SU-DHL-6 (cell line): ENCODE results near the gene MYO6.

Source experiments
- CTCF ChIP-seq: fragments of 200-600 bp; sonication (generic); IDR thresholded peaks from one replicate; pipeline ENCODE4 v1.5.1; 2017; ENCODE audit warnings: antibody characterized with exemption, mild to moderate bottlenecking, low read length, moderate library complexity; ENCODE audit not compliant: insufficient read depth, poor library complexity, severe bottlenecking
- EZH2phosphoT487 ChIP-seq: fragments of 200-600 bp; sonication (generic), shearing (Covaris generic); conservative IDR thresholded peaks from 2 replicates; pipeline ENCODE4 v1.6.1; 2018; ENCODE audit warnings: mild to moderate bottlenecking, antibody characterized with exemption, low read length, moderate library complexity, mixed read lengths

DNA sequence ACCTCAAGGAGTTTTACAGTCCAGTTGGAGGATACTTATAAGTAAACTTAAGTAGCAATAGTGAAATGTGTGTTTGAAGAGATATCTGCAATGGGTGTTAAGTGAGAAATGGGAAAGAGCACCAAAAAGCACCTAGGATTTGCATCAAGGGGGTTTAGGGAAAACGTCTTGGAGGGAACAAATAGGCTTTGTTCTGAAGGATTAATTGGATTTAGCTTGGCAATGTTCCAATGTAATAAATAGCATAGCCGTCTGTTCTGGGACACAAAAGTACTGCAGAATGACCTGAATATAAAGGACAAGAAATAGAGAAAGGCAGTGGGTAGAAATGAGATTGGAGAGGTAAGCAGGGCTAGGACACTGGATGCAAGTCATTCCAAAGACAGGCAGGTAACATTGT is 2.8 kb upstream of the MYO6 start:
- TF ChIP-seq CTCF: no peak
- no peak for TF ChIP-seq EZH2phosphoT487
